SK-N-SH (cell line): ENCODE results near the gene NTN1. TPM values are rescaled to one million over a fixed set of nuclear protein-coding genes. Genes with fewer than 3 reads are reported as not detected.

Experiments used
- CTCF ChIA-PET: fragments of 300-600, 350-600 bp; formaldehyde crosslinking; extraction: SDS; loops from one replicate; lab custom pipeline; 2021; lab: Yijun Ruan, JAX
- POLR2A ChIA-PET: fragments of 350-600 bp; sonication (Branson Sonifier 250); formaldehyde crosslinking; extraction: SDS; loops from one replicate; lab custom pipeline; 2020; ENCODE audit warnings: antibody characterized with exemption, inconsistent platforms; lab: Yijun Ruan, JAX
- DNase-seq: peaks from one replicate; pipeline ENCODE4 v3.0.0; 2012
- H2AFZ ChIP-seq: fragments of 200-600 bp; sonication (generic); 2 replicates; pipeline ENCODE4 v1.8.1; 2016; ENCODE audit warnings: antibody characterized with exemption, mild to moderate bottlenecking, low read depth
- H3F3A ChIP-seq: fragments of 200-600 bp; sonication (generic); replicated peaks from 2 replicates; pipeline ENCODE3; 2016; ENCODE audit warnings: antibody characterized with exemption, mild to moderate bottlenecking; ENCODE audit not compliant: insufficient read depth
- H3K27ac ChIP-seq, 2 experiments: fragments of 200-500 bp in 1 of 2; fragments of 200-600 bp in 1 of 2; sonication (Bioruptor generic) in 1 of 2; sonication (generic), shearing (Covaris generic) in 1 of 2; 2 replicates each; pipeline versions ENCODE4 v1.5.1 to v1.6.1; 2014 to 2016; ENCODE audit warnings: low read depth in 2 of 2, inconsistent platforms in 1 of 2, low read length in 1 of 2, mild to moderate bottlenecking in 1 of 2, mixed read lengths in 1 of 2
- H3K27me3 ChIP-seq: fragments of 200-600 bp; sonication (generic), shearing (Covaris generic); 2 replicates; pipeline ENCODE4 v1.6.1; 2016; ENCODE audit warnings: mixed run types; ENCODE audit not compliant: insufficient read depth
- H3K36me3 ChIP-seq, 2 experiments: fragments of 200-500 bp in 1 of 2; fragments of 200-600 bp in 1 of 2; sonication (Bioruptor generic) in 1 of 2; sonication (generic) in 1 of 2; replicated peaks in 1 of 2; 2 replicates each; pipeline versions ENCODE3 to v1.5.1; 2014 to 2016; ENCODE audit warnings: low read length in 1 of 2, mild to moderate bottlenecking in 1 of 2; ENCODE audit not compliant: insufficient read depth in 2 of 2, control insufficient read depth in 1 of 2
- H3K4me1 ChIP-seq, 2 experiments: fragments of 200-500 bp in 1 of 2; fragments of 200-600 bp in 1 of 2; sonication (Bioruptor generic) in 1 of 2; sonication (generic), shearing (Covaris generic) in 1 of 2; 2 replicates each; pipeline versions ENCODE4 v1.5.1 to v1.6.1; 2014 to 2016; ENCODE audit warnings: low read depth in 1 of 2, low read length in 1 of 2, mixed run types in 1 of 2; ENCODE audit not compliant: insufficient read depth in 2 of 2, control insufficient read depth in 1 of 2
- H3K4me2 ChIP-seq: fragments of 200-600 bp; sonication (generic), shearing (Covaris generic); 2 replicates; pipeline ENCODE4 v1.6.1; 2017; ENCODE audit warnings: mixed run types
- H3K4me3 ChIP-seq, 2 experiments: fragments of 200-500 bp in 1 of 2; fragments of 200-600 bp in 1 of 2; sonication (Bioruptor generic) in 1 of 2; sonication (generic), shearing (Covaris generic) in 1 of 2; 2 replicates each; pipeline versions ENCODE4 v1.5.1 to v1.8.1; 2014 to 2016; ENCODE audit warnings: low read depth in 2 of 2, inconsistent platforms in 1 of 2, low read length in 1 of 2, mild to moderate bottlenecking in 1 of 2, mixed read lengths in 1 of 2, moderate library complexity in 1 of 2
- H3K79me2 ChIP-seq: fragments of 200-600 bp; sonication (generic); 2 replicates; pipeline ENCODE4 v1.8.1; 2017; ENCODE audit warnings: mild to moderate bottlenecking; ENCODE audit not compliant: insufficient read depth
- H3K9ac ChIP-seq: fragments of 200-600 bp; sonication (generic); 2 replicates; pipeline ENCODE4 v1.6.1; 2017; ENCODE audit warnings: mixed run types
- H3K9me2 ChIP-seq: fragments of 200-600 bp; sonication (generic); 2 replicates; pipeline ENCODE4 v1.6.1; 2017; ENCODE audit warnings: mixed run types
- H3K9me3 ChIP-seq: fragments of 200-600 bp; sonication (generic); 2 replicates; pipeline ENCODE4 v1.6.1; 2017; ENCODE audit warnings: mixed run types, mild to moderate bottlenecking, moderate library complexity
- H4K20me1 ChIP-seq: fragments of 200-600 bp; sonication (generic); 2 replicates; pipeline ENCODE4 v1.6.1; 2017; ENCODE audit warnings: mild to moderate bottlenecking, mixed run types; ENCODE audit not compliant: insufficient read depth
- EP300 ChIP-seq, 2 experiments: IDR thresholded peaks; 2 replicates each; pipeline versions ENCODE4 v1.4.0 to v1.6.1; 2012; ENCODE audit warnings: borderline replicate concordance in 1 of 2, low read depth in 1 of 2, low read length in 1 of 2
- GABPA ChIP-seq: IDR thresholded peaks from 2 replicates; pipeline ENCODE4 v1.4.0; 2012; ENCODE audit warnings: low read depth, mild to moderate bottlenecking
- GATA2 ChIP-seq: sonication (generic); formaldehyde crosslinking; IDR thresholded peaks from 2 replicates; pipeline ENCODE4 v1.5.0; 2020; ENCODE audit warnings: mild to moderate bottlenecking, missing genetic modification reagents
- IRF3 ChIP-seq: fragments of 150-350 bp; IDR thresholded peaks from 2 replicates; pipeline ENCODE4 v1.6.1; 2016; ENCODE audit warnings: mild to moderate bottlenecking, low read depth, low read length
- MEF2A ChIP-seq: IDR thresholded peaks from 2 replicates; pipeline ENCODE4 v1.4.0; 2012; ENCODE audit warnings: low read depth, borderline replicate concordance
- MXI1 ChIP-seq: IDR thresholded peaks from 2 replicates; pipeline ENCODE4 v1.6.1; 2012; ENCODE audit warnings: mild to moderate bottlenecking, low read depth, low read length, improper control_type of control experiment
- NFIC ChIP-seq: IDR thresholded peaks from 2 replicates; pipeline ENCODE4 v1.4.0; 2012; ENCODE audit warnings: borderline replicate concordance
- NRF1 ChIP-seq: IDR thresholded peaks from 2 replicates; pipeline ENCODE4 v1.6.1; 2012; ENCODE audit warnings: low read depth, mild to moderate bottlenecking, low read length
- POLR2AphosphoS5 ChIP-seq: IDR thresholded peaks from 2 replicates; pipeline ENCODE4 v1.6.1; 2012; ENCODE audit warnings: low read depth, low read length
- RCOR1 ChIP-seq: fragments of 150-350 bp; IDR thresholded peaks from 2 replicates; pipeline ENCODE4 v1.6.1; 2017; ENCODE audit warnings: antibody characterized with exemption, low read length
- TAF1 ChIP-seq: IDR thresholded peaks from 2 replicates; pipeline ENCODE4 v1.6.1; 2012; ENCODE audit warnings: low read depth, mild to moderate bottlenecking, low read length, moderate library complexity, borderline replicate concordance
- TCF12 ChIP-seq: IDR thresholded peaks from 2 replicates; pipeline ENCODE4 v1.4.0; 2012
- YY1 ChIP-seq: IDR thresholded peaks from 2 replicates; pipeline ENCODE4 v1.4.0; 2012; ENCODE audit warnings: low read depth, mild to moderate bottlenecking
- ZBTB33 ChIP-seq: IDR thresholded peaks from 2 replicates; pipeline ENCODE4 v1.4.0; 2012; ENCODE audit warnings: low read depth, borderline replicate concordance
- WGBS: methylation state at CpG from one replicate; pipeline ENCODE4 v1.1.6; 2017; ENCODE audit warnings: low lambda C conversion rate; 5-methylcytosine and 5-hydroxymethylcytosine counted together
- polyA plus RNA-seq, 3 experiments: library from polyadenylated mRNA; depleted of rRNA; stranded (reverse); fragments of >200 nt; gene quantifications; 2 replicates each; pipeline ENCODE4 v1.2.3, GENCODE V29; 2012
- TF ChIP-seq, protein P1 (sequence below): IDR thresholded peaks from 2 replicates; pipeline ENCODE4 v1.6.1; 2012; ENCODE audit warnings: mild to moderate bottlenecking, low read depth, low read length, moderate library complexity

The NTN1 gene
- polyA plus RNA-seq, 1 of the 3 experiments (the other 2 are of a cell fraction): 0.05 TPM

- Histone ChIP-seq H3K9ac (no peak overlapping the region), H3K36me3 (no peaks in the 10 kb centered on the region), H3K27me3 (peaks cover 3% of the 10 kb centered on the region; the same call in 1 of the 2 replicates), H2AFZ (no peak overlapping the region), H3K4me3 (no peak overlapping the region), H3F3A (no peaks in the 10 kb centered on the region), H3K9me3 (no peaks in the 10 kb centered on the region), H3K27ac (no peak overlapping the region), H4K20me1 (no peaks in the 10 kb centered on the region), H3K4me1 (no peaks in the 10 kb centered on the region), H3K4me2 (no peak overlapping the region), H3K9me2 (no peaks in the 10 kb centered on the region), H3K79me2 (no peaks in the 10 kb centered on the region)
- 69% methylated on average over 18 of the region's 19 CpGs for WGBS
- DNase-seq: no peak
- ChIA-PET POLR2A (no interaction called here), CTCF (no interaction called here)
- no peak for TF ChIP-seq NFIC
- TF ChIP-seq GABPA: no peak
- TF ChIP-seq NRF1: no peak
- TF ChIP-seq MXI1: no peak
- no peak for TF ChIP-seq RCOR1
- no peak for TF ChIP-seq TCF12
- TF ChIP-seq POLR2AphosphoS5: no peak
- TF ChIP-seq, protein P1, sequence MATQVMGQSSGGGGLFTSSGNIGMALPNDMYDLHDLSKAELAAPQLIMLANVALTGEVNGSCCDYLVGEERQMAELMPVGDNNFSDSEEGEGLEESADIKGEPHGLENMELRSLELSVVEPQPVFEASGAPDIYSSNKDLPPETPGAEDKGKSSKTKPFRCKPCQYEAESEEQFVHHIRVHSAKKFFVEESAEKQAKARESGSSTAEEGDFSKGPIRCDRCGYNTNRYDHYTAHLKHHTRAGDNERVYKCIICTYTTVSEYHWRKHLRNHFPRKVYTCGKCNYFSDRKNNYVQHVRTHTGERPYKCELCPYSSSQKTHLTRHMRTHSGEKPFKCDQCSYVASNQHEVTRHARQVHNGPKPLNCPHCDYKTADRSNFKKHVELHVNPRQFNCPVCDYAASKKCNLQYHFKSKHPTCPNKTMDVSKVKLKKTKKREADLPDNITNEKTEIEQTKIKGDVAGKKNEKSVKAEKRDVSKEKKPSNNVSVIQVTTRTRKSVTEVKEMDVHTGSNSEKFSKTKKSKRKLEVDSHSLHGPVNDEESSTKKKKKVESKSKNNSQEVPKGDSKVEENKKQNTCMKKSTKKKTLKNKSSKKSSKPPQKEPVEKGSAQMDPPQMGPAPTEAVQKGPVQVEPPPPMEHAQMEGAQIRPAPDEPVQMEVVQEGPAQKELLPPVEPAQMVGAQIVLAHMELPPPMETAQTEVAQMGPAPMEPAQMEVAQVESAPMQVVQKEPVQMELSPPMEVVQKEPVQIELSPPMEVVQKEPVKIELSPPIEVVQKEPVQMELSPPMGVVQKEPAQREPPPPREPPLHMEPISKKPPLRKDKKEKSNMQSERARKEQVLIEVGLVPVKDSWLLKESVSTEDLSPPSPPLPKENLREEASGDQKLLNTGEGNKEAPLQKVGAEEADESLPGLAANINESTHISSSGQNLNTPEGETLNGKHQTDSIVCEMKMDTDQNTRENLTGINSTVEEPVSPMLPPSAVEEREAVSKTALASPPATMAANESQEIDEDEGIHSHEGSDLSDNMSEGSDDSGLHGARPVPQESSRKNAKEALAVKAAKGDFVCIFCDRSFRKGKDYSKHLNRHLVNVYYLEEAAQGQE: no peak
- no peak for TF ChIP-seq TAF1
- no peak for TF ChIP-seq GATA2 (CRISPR knock-in tag)
- no peak for TF ChIP-seq MEF2A
- no peak for TF ChIP-seq ZBTB33
- TF ChIP-seq YY1: no peak
- TF ChIP-seq IRF3: no peak
- no peak for TF ChIP-seq EP300 (IDR thresholded peaks at IDR 0.05; ENCODE audit: borderline replicate concordance in 1 of 2, low read depth in 1 of 2, low read length in 1 of 2)
These were observed 95.7 kb downstream of the NTN1 start for GRCh38 chr17:9116861-9117568.
